ENCODE measurements around the gene GRHL1. TPM values are rescaled to one million over a fixed set of nuclear protein-coding genes. Genes with fewer than 3 reads are reported as not detected.

Gene GRHL1
- total RNA-seq, 2 donors from 2014 or later = 0.41 to 9.5 TPM

- no peak overlapping the region for H3K4me3 ChIP-seq
- peaks cover 18 to 37% of the 10 kb centered on the region in 2 donors for H3K4me1 ChIP-seq (ENCODE audit: control insufficient read depth in 1 of 2, low read depth in 2 of 2)
- no peaks in the 10 kb centered on the region for H3K36me3 ChIP-seq
- H3K27ac ChIP-seq = no peak overlapping the region
- no peak for TF ChIP-seq CTCF (IDR thresholded peaks at IDR 0.05)
- H3K27me3 ChIP-seq (replicated peaks; ENCODE audit: insufficient read depth) = no peaks in the 10 kb centered on the region
- ATAC-seq (ENCODE audit: insufficient number of reproducible peaks, low FRiP score, low read depth) (no peak), DNase-seq (ENCODE audit: low spot score) (no peak)
- no peaks in the 10 kb centered on the region for H3K9me3 ChIP-seq
These were observed 83.0 kb downstream of the GRHL1 start for GRCh38 chr2:10034333-10035052.

GRCh38 chr2:10035053-10035422 lies 83.5 kb downstream of the GRHL1 start:
- H3K27me3 ChIP-seq (replicated peaks; ENCODE audit: insufficient read depth) = no peaks in the 10 kb centered on the region
- no peak for TF ChIP-seq CTCF (IDR thresholded peaks at IDR 0.05)
- no peaks in the 10 kb centered on the region for H3K36me3 ChIP-seq
- H3K9me3 ChIP-seq = no peaks in the 10 kb centered on the region
- peak overlapping the region; percentile 79 to 81 for H3K27ac ChIP-seq
- ATAC-seq (ENCODE audit: insufficient number of reproducible peaks, low FRiP score, low read depth) (no peak), DNase-seq (ENCODE audit: low spot score) (no peak)
- no peak overlapping the region for H3K4me3 ChIP-seq
- peaks cover 18 to 43% of the 10 kb centered on the region in 2 donors for H3K4me1 ChIP-seq (ENCODE audit: control insufficient read depth in 1 of 2, low read depth in 2 of 2)

- no peak for DNase-seq (ENCODE audit: low spot score)
- H3K4me3 ChIP-seq = no peak overlapping the region
These were observed 84.1 kb downstream of the GRHL1 start for GRCh38 chr2:10035633-10036032.

GRCh38 chr2:10036095-10036884 lies 84.8 kb downstream of the GRHL1 start:
- peak; percentile 61 for TF ChIP-seq CTCF (IDR thresholded peaks at IDR 0.05)
- Histone ChIP-seq H3K27ac (peak overlapping the region; percentile 79 to 81), H3K4me3 (peak overlapping the region; percentile 15), H3K4me1 (ENCODE audit: control insufficient read depth in 1 of 2, low read depth in 2 of 2) (peaks cover 26 to 55% of the 10 kb centered on the region in 2 donors), H3K9me3 (no peaks in the 10 kb centered on the region), H3K36me3 (no peaks in the 10 kb centered on the region), H3K27me3 (replicated peaks; ENCODE audit: insufficient read depth) (no peaks in the 10 kb centered on the region)
- DNase-seq (ENCODE audit: low spot score) (peak; percentile 72), ATAC-seq (ENCODE audit: insufficient number of reproducible peaks, low FRiP score, low read depth) (peak; percentile 71)

More at GRCh38 chr2:10035633-10036032, 84.1 kb downstream of the GRHL1 start:
- ATAC-seq (ENCODE audit: insufficient number of reproducible peaks, low FRiP score, low read depth) = no peak
- Histone ChIP-seq H3K27ac (peak overlapping the region; percentile 79 to 81), H3K9me3 (no peaks in the 10 kb centered on the region), H3K27me3 (replicated peaks; ENCODE audit: insufficient read depth) (no peaks in the 10 kb centered on the region), H3K4me1 (ENCODE audit: control insufficient read depth in 1 of 2, low read depth in 2 of 2) (peaks cover 23 to 49% of the 10 kb centered on the region in 2 donors), H3K36me3 (no peaks in the 10 kb centered on the region)
- no peak for TF ChIP-seq CTCF (IDR thresholded peaks at IDR 0.05)

GRCh38 chr2:10038123-10038522 lies 86.6 kb downstream of the GRHL1 start:
- H3K27ac ChIP-seq = peak overlapping the region in 1 of 2 donors; percentile 81
- no peak for DNase-seq (ENCODE audit: low spot score)
- H3K4me3 ChIP-seq = no peak overlapping the region
- no peak for ATAC-seq (ENCODE audit: insufficient number of reproducible peaks, low FRiP score, low read depth)
- H3K4me1 ChIP-seq (ENCODE audit: control insufficient read depth in 1 of 2, low read depth in 2 of 2) = peaks cover 31 to 70% of the 10 kb centered on the region in 2 donors
- H3K27me3 ChIP-seq (replicated peaks; ENCODE audit: insufficient read depth) = no peaks in the 10 kb centered on the region
- H3K9me3 ChIP-seq = no peaks in the 10 kb centered on the region
- TF ChIP-seq CTCF (IDR thresholded peaks at IDR 0.05) = no peak
- H3K36me3 ChIP-seq = no peaks in the 10 kb centered on the region

Data from thoracic aorta (tissue), 2 donors.